Transverse colon (tissue), 4 donors: ENCODE data around the gene PIGB.
"Not testable (repeated sequence)": the region's sequence is repeated elsewhere in the genome, so short reads cannot be mapped to it uniquely, and the experiment has no call there.

Experiments
- EP300 ChIP-seq: sonication (generic); formaldehyde crosslinking; IDR thresholded peaks from one replicate; pipeline ENCODE4 v1.6.1; 2017; ENCODE audit warnings: antibody characterized with exemption, low read depth
- POLR2A ChIP-seq: fragments of 450-650 bp; IDR thresholded peaks from one replicate; pipeline ENCODE4 v1.6.1; 2016; ENCODE audit warnings: antibody characterized with exemption, mild to moderate bottlenecking, moderate library complexity
- POLR2AphosphoS5 ChIP-seq, 3 donors: sonication (generic); formaldehyde crosslinking; IDR thresholded peaks; one replicate each; pipeline ENCODE4 v1.6.1; 2016; ENCODE audit warnings: antibody characterized with exemption in 3 of 3
- TF ChIP-seq, protein P1 (sequence below), 5 experiments: fragments of 200-600 bp in 3 of 5; fragments of 450-650 bp in 2 of 5; sonication (generic) in 3 of 5; IDR thresholded peaks; 1 replicate in 2 of 5; 2 replicates in 3 of 5; pipeline ENCODE4 v1.5.1; 2016 to 2017; ENCODE audit warnings: antibody characterized with exemption in 5 of 5, inconsistent platforms in 3 of 5, mild to moderate bottlenecking in 2 of 5, moderate library complexity in 1 of 5

DNA sequence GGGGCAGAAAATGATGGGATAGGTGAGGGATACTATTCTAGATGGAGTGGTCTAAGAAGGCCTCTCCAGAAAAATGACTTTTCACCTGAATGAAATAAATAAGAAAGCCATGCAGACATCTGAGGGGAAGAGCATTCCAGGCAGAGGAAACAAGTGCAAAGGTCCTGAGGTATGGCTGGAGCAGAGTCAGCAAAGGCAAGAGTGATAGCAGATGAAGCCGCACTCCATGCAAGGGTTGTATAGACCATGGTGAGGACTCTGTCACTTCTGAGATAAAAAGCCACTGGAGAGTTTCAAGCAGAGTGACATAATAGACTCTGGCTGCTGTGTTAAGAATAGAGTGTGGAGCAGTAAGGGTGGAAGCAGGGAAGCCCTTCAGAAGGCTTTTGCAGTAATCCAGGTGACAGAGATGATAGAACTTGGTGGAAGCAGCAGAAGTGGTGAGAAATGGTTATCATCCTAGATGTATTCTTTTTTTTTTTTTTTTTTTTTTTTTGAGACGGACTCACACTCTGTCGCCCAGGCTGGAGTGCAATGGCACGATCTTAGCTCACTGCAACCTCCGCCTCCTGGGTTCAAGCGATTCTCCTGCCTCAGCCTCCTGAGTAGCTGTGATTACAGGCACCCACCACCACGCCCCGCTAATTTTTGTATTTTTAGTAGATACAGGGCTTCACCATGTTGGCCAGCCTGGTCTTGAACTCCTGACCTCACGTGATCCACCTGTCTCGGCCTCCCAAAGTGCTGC lies 32.4 kb upstream of the PIGB start:
- TF ChIP-seq POLR2A; POLR2AphosphoS5 (IDR thresholded peaks at IDR 0.05); EP300: not testable (repeated sequence)
- TF ChIP-seq, protein P1, sequence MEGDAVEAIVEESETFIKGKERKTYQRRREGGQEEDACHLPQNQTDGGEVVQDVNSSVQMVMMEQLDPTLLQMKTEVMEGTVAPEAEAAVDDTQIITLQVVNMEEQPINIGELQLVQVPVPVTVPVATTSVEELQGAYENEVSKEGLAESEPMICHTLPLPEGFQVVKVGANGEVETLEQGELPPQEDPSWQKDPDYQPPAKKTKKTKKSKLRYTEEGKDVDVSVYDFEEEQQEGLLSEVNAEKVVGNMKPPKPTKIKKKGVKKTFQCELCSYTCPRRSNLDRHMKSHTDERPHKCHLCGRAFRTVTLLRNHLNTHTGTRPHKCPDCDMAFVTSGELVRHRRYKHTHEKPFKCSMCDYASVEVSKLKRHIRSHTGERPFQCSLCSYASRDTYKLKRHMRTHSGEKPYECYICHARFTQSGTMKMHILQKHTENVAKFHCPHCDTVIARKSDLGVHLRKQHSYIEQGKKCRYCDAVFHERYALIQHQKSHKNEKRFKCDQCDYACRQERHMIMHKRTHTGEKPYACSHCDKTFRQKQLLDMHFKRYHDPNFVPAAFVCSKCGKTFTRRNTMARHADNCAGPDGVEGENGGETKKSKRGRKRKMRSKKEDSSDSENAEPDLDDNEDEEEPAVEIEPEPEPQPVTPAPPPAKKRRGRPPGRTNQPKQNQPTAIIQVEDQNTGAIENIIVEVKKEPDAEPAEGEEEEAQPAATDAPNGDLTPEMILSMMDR (IDR thresholded peaks at IDR 0.05), result not testable (repeated sequence)
